Erythroblast (primary cell): Measurements from ENCODE around the gene ADPRS.

Source experiments
- GATA1 ChIP-seq: IDR thresholded peaks from 2 replicates; pipeline ENCODE4 v1.6.1; 2011; ENCODE audit warnings: low read depth, mild to moderate bottlenecking, control low read depth, low read length, moderate library complexity
- POLR2A ChIP-seq: IDR thresholded peaks from 2 replicates; pipeline ENCODE4 v1.6.1; 2011; ENCODE audit warnings: mild to moderate bottlenecking, low read length

GRCh38 chr1:36134031-36134430 is 45.3 kb downstream of the ADPRS start:
- TF ChIP-seq POLR2A (no peak), GATA1 (no peak)
